ENCODE measurements around the gene CIT.

- no peak for TF ChIP-seq CTCF (conservative IDR thresholded peaks at IDR 0.05 in 1 of 2, IDR thresholded peaks at IDR 0.05 in 1 of 2; ENCODE audit: extremely low read depth in 1 of 2, insufficient read depth in 1 of 2, low read depth in 1 of 2, low read length in 2 of 2)
- no peak for TF ChIP-seq EZH2 (IDR thresholded peaks at IDR 0.05; ENCODE audit: borderline replicate concordance, low read length)
These were observed 33.5 kb upstream of the CIT start for GRCh38 chr12:119910586-119910985.
